ENCODE results near the gene SAXO1. TPM values are rescaled to one million over a fixed set of nuclear protein-coding genes. Genes with fewer than 3 reads are reported as not detected.

SAXO1 gene
- total and polyA plus RNA-seq, 4 experiments from 2014 or later, result 0.09 to 1.0 (median 0.32) TPM

DNA sequence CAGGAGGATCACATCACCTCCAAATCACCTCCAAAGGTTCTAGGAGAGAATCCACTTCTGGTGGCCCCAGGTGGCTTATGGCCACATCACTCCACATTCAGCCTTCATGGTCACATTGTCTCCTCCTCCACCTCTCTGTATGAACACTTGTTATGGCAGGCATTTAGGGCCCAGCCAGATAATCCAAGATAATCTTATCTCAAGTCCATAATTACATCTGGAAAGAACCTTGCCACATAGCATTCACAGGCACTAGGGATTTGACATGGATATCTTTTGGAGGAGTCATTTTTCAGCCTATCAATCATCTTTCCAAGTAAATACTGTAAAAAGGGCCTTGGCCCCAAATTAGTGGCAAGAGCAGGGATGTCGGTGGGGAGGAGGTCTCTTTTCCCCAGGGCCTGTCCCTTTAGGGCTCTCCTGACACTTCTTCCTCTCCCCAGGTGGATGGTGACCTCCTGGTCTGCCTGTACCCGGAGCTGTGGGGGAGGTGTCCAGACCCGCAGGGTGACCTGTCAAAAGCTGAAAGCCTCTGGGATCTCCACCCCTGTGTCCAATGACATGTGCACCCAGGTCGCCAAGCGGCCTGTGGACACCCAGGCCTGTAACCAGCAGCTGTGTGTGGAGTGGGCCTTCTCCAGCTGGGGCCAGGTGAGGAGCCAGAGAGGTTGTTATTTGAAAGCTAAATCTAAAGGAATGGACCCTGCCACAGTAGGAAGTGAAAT is 140.9 kb downstream of the SAXO1 start:
- peaks cover 2 to 12% of the 10 kb centered on the region in 2 donors for H3K36me3 Mint-ChIP-seq
- Histone ChIP-seq H3K27ac (ENCODE audit: low read depth, low read length) (no peak overlapping the region), H3K9me3 (ENCODE audit: control insufficient read depth in 1 of 2, low read length in 2 of 2) (peaks cover 0 to 5% of the 10 kb centered on the region in 2 donors), H3K27me3 (ENCODE audit: insufficient read depth, low read length) (no peaks in the 10 kb centered on the region), H3K4me1 (ENCODE audit: insufficient read depth, low read length) (peaks cover 7% of the 10 kb centered on the region), H3K36me3 (ENCODE audit: insufficient read depth, low read length) (no peaks in the 10 kb centered on the region), H3K4me3 (ENCODE audit: low read length in 2 of 2) (no peak overlapping the region)
- intact Hi-C loops (cut with micrococcal nuclease), result no loop called here
- H3K9me3 Mint-ChIP-seq, result peaks cover 2 to 30% (median 22%) of the 10 kb centered on the region in 8 donors
- no peak for DNase-seq
- ChIA-PET CTCF (ENCODE audit: partially characterized antibody) (no interaction called here), POLR2A (ENCODE audit: partially characterized antibody) (no interaction called here)
- H3K4me1 Mint-ChIP-seq, result peaks cover 0 to 10% (median 4%) of the 10 kb centered on the region in 4 donors
- no peak overlapping the region for H3K27ac Mint-ChIP-seq
- H3K27me3 Mint-ChIP-seq, result peaks cover 1 to 3% of the 10 kb centered on the region in 2 donors
- no peak overlapping the region for H3K4me3 Mint-ChIP-seq

DNA sequence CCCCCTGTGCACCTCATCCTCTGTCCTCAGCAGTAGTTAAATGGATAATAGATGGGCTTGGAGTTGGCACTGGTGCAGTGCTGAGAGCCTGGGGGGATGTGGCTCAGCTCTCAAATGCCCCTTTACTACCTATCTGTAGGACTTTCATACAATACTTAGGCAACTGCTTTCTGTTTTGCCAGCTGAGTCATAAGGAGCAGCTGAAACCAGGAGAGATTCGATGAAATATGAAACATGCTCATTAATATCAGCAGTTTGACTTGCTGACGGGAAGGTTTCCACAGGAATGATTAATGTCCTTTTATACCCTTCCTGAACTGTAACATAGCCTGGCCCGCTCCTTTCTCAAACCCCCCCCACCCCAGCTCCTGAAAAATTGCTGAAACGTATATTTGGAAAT is 142.6 kb downstream of the SAXO1 start:
- H3K4me1 Mint-ChIP-seq, result peaks cover 0 to 2% (median 0%) of the 10 kb centered on the region in 4 donors
- DNase-seq, result no peak
- Histone ChIP-seq H3K27ac (ENCODE audit: low read depth, low read length) (no peak overlapping the region), H3K36me3 (ENCODE audit: insufficient read depth, low read length) (no peaks in the 10 kb centered on the region), H3K27me3 (ENCODE audit: insufficient read depth, low read length) (no peaks in the 10 kb centered on the region), H3K9me3 (ENCODE audit: control insufficient read depth in 1 of 2, low read length in 2 of 2) (peaks cover 0 to under 1% of the 10 kb centered on the region in 2 donors), H3K4me1 (ENCODE audit: insufficient read depth, low read length) (no peaks in the 10 kb centered on the region), H3K4me3 (ENCODE audit: low read length in 2 of 2) (no peak overlapping the region)
- H3K27me3 Mint-ChIP-seq, result peaks cover 1 to 3% of the 10 kb centered on the region in 2 donors
- H3K4me3 Mint-ChIP-seq, result no peak overlapping the region
- POLR2A ChIA-PET (ENCODE audit: partially characterized antibody), result no interaction called here
- CTCF ChIA-PET (ENCODE audit: partially characterized antibody), result no interaction called here
- peaks cover 0 to 20% (median 10%) of the 10 kb centered on the region in 8 donors for H3K9me3 Mint-ChIP-seq
- H3K27ac Mint-ChIP-seq, result no peak overlapping the region
- intact Hi-C loops (cut with micrococcal nuclease), result no loop called here
- peaks cover 0 to 5% of the 10 kb centered on the region in 2 donors for H3K36me3 Mint-ChIP-seq

DNA sequence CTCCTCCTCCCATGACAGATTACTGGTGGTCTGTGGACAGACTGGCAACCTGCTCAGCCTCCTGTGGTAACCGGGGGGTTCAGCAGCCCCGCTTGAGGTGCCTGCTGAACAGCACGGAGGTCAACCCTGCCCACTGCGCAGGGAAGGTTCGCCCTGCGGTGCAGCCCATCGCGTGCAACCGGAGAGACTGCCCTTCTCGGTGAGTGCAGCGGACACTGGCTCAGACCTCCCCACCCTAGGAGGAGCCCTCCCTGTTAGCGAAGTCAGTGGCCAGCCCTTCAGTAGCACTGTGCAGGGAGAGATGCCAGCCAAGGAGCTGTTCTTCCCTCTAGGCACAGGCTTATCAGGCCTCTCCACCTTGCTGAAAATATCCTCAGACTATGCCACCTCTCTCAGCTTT is 143.5 kb downstream of the SAXO1 start:
- H3K4me1 ChIP-seq (ENCODE audit: insufficient read depth, low read length), result no peaks in the 10 kb centered on the region
- intact Hi-C loops (cut with micrococcal nuclease), result no loop called here
- no peak overlapping the region for H3K4me3 ChIP-seq (ENCODE audit: low read length in 2 of 2)
- Mint-ChIP-seq H3K9me3 (peaks cover 0 to 12% (median 4%) of the 10 kb centered on the region in 8 donors), H3K4me1 (peaks cover 0 to 2% (median 0%) of the 10 kb centered on the region in 4 donors), H3K27me3 (peaks cover 1 to 3% of the 10 kb centered on the region in 2 donors), H3K27ac (no peak overlapping the region), H3K4me3 (peak overlapping the region in 1 of 8 donors; percentile 7), H3K36me3 (peaks cover 0 to 2% of the 10 kb centered on the region in 2 donors)
- no peak for DNase-seq
- H3K27me3 ChIP-seq (ENCODE audit: insufficient read depth, low read length), result no peaks in the 10 kb centered on the region
- POLR2A ChIA-PET (ENCODE audit: partially characterized antibody), result no interaction called here
- no peaks in the 10 kb centered on the region for H3K9me3 ChIP-seq (ENCODE audit: control insufficient read depth in 1 of 2, low read length in 2 of 2)
- CTCF ChIA-PET (ENCODE audit: partially characterized antibody), result interaction anchor here (1.5 kb wide), 1 partner anchor 11 kb away, joined by 3 read pairs; no protein-coding TSS in a partner anchor
- H3K36me3 ChIP-seq (ENCODE audit: insufficient read depth, low read length), result no peaks in the 10 kb centered on the region
- H3K27ac ChIP-seq (ENCODE audit: low read depth, low read length), result no peak overlapping the region

GRCh38 chr9:18888290-18888689 is 144.7 kb downstream of the SAXO1 start:
- Histone ChIP-seq H3K36me3 (ENCODE audit: insufficient read depth, low read length) (no peaks in the 10 kb centered on the region), H3K27me3 (ENCODE audit: insufficient read depth, low read length) (no peaks in the 10 kb centered on the region), H3K9me3 (ENCODE audit: control insufficient read depth in 1 of 2, low read length in 2 of 2) (no peaks in the 10 kb centered on the region), H3K27ac (ENCODE audit: low read depth, low read length) (no peak overlapping the region), H3K4me1 (ENCODE audit: insufficient read depth, low read length) (no peaks in the 10 kb centered on the region), H3K4me3 (ENCODE audit: low read length in 2 of 2) (no peak overlapping the region)
- intact Hi-C loops (cut with micrococcal nuclease), result no loop called here
- Mint-ChIP-seq H3K9me3 (peaks cover 0 to 6% (median 2%) of the 10 kb centered on the region in 8 donors), H3K27ac (no peak overlapping the region), H3K4me1 (no peaks in the 10 kb centered on the region), H3K36me3 (no peaks in the 10 kb centered on the region), H3K27me3 (peaks cover 1 to 3% of the 10 kb centered on the region in 2 donors), H3K4me3 (no peak overlapping the region)
- DNase-seq, result no peak
- ChIA-PET CTCF (ENCODE audit: partially characterized antibody) (interaction anchor here (1.5 kb wide), 1 partner anchor 10 kb away, joined by 3 read pairs; no protein-coding TSS in a partner anchor), POLR2A (ENCODE audit: partially characterized antibody) (no interaction called here)

DNA sequence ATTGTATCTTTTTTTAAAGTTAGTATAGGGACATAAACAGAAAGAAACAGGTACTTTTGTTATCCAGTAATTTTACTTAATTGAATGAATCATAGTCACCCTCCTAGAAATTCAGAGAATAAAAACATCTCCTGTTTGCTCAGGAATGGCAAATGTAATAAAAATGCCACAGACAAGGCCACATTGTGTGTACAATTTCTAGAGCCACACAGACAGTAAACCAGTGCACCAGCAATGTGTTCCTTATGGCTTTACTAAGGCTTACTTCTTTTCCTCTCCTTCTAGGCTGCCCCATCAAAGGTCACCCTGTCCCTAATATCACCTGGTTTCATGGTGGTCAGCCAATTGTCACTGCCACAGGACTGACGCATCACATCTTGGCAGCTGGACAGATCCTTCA is 145.5 kb downstream of the SAXO1 start:
- Histone ChIP-seq H3K36me3 (ENCODE audit: insufficient read depth, low read length) (no peaks in the 10 kb centered on the region), H3K9me3 (ENCODE audit: control insufficient read depth in 1 of 2, low read length in 2 of 2) (no peaks in the 10 kb centered on the region), H3K27me3 (ENCODE audit: insufficient read depth, low read length) (no peaks in the 10 kb centered on the region), H3K4me1 (ENCODE audit: insufficient read depth, low read length) (no peaks in the 10 kb centered on the region), H3K27ac (ENCODE audit: low read depth, low read length) (no peak overlapping the region), H3K4me3 (ENCODE audit: low read length in 2 of 2) (no peak overlapping the region)
- H3K36me3 Mint-ChIP-seq, result no peaks in the 10 kb centered on the region
- no peaks in the 10 kb centered on the region for H3K4me1 Mint-ChIP-seq
- H3K4me3 Mint-ChIP-seq, result no peak overlapping the region
- no peak overlapping the region for H3K27ac Mint-ChIP-seq
- peaks cover 1 to 3% of the 10 kb centered on the region in 2 donors for H3K27me3 Mint-ChIP-seq
- ChIA-PET POLR2A (ENCODE audit: partially characterized antibody) (no interaction called here), CTCF (ENCODE audit: partially characterized antibody) (no interaction called here)
- peaks cover 0 to 7% (median under 1%) of the 10 kb centered on the region in 8 donors for H3K9me3 Mint-ChIP-seq
- intact Hi-C loops (cut with micrococcal nuclease), result no loop called here
- DNase-seq, result no peak

- H3K4me1 ChIP-seq (ENCODE audit: insufficient read depth, low read length), result no peaks in the 10 kb centered on the region
- Mint-ChIP-seq H3K4me1 (no peaks in the 10 kb centered on the region), H3K9me3 (peaks cover 0 to 7% (median 0%) of the 10 kb centered on the region in 8 donors), H3K27ac (no peak overlapping the region), H3K4me3 (no peak overlapping the region), H3K27me3 (peaks cover 4 to 16% of the 10 kb centered on the region in 2 donors), H3K36me3 (no peaks in the 10 kb centered on the region)
- ChIA-PET CTCF (ENCODE audit: partially characterized antibody) (no interaction called here), POLR2A (ENCODE audit: partially characterized antibody) (no interaction called here)
- DNase-seq, result no peak
- H3K36me3 ChIP-seq (ENCODE audit: insufficient read depth, low read length), result no peaks in the 10 kb centered on the region
- H3K27me3 ChIP-seq (ENCODE audit: insufficient read depth, low read length), result no peaks in the 10 kb centered on the region
- H3K4me3 ChIP-seq (ENCODE audit: low read length in 2 of 2), result no peak overlapping the region
- no peak overlapping the region for H3K27ac ChIP-seq (ENCODE audit: low read depth, low read length)
- no peaks in the 10 kb centered on the region for H3K9me3 ChIP-seq (ENCODE audit: control insufficient read depth in 1 of 2, low read length in 2 of 2)
- intact Hi-C loops (cut with micrococcal nuclease), result no loop called here
Observed at GRCh38 chr9:18881758-18882157, 151.3 kb downstream of the SAXO1 start.

DNA sequence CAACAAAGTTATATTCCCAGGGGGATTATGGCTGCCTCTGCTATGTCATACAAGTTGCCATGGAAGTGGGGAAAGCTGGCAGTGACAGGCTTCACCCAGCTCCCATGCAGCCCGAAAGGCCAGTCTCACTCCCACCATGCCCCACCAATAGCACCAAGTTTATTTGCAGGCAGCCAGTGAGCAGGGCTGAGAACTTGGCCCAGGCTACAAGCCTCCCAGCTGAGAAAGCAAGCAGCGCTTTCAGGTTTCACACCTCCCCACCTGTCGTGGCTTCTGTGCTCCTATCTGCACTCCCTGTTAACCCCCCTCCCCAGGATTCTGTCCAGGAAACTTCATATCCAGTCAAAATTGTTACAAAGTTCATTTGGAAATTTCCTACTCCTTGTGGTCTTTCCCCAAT is 155.0 kb downstream of the SAXO1 start:
- H3K4me3 Mint-ChIP-seq, result no peak overlapping the region
- peaks cover 0 to 3% of the 10 kb centered on the region in 2 donors for H3K9me3 ChIP-seq (ENCODE audit: control insufficient read depth in 1 of 2, low read length in 2 of 2)
- no peaks in the 10 kb centered on the region for H3K36me3 ChIP-seq (ENCODE audit: insufficient read depth, low read length)
- no peaks in the 10 kb centered on the region for H3K36me3 Mint-ChIP-seq
- H3K27ac ChIP-seq (ENCODE audit: low read depth, low read length), result no peak overlapping the region
- intact Hi-C loops (cut with micrococcal nuclease), result no loop called here
- H3K27me3 Mint-ChIP-seq, result peaks cover 7 to 17% of the 10 kb centered on the region in 2 donors
- DNase-seq, result no peak
- H3K27me3 ChIP-seq (ENCODE audit: insufficient read depth, low read length), result no peaks in the 10 kb centered on the region
- H3K4me1 ChIP-seq (ENCODE audit: insufficient read depth, low read length), result no peaks in the 10 kb centered on the region
- H3K4me3 ChIP-seq (ENCODE audit: low read length in 2 of 2), result no peak overlapping the region
- no peaks in the 10 kb centered on the region for H3K4me1 Mint-ChIP-seq
- ChIA-PET CTCF (ENCODE audit: partially characterized antibody) (interaction anchor here (1.5 kb wide), 1 partner anchor 11 kb away, joined by 3 read pairs; no protein-coding TSS in a partner anchor), POLR2A (ENCODE audit: partially characterized antibody) (no interaction called here)
- H3K9me3 Mint-ChIP-seq, result peaks cover 0 to 12% (median 0%) of the 10 kb centered on the region in 8 donors
- H3K27ac Mint-ChIP-seq, result no peak overlapping the region
